Measurements from ENCODE around the gene TARBP2.

Gene TARBP2, protein sequence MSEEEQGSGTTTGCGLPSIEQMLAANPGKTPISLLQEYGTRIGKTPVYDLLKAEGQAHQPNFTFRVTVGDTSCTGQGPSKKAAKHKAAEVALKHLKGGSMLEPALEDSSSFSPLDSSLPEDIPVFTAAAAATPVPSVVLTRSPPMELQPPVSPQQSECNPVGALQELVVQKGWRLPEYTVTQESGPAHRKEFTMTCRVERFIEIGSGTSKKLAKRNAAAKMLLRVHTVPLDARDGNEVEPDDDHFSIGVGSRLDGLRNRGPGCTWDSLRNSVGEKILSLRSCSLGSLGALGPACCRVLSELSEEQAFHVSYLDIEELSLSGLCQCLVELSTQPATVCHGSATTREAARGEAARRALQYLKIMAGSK

DNA sequence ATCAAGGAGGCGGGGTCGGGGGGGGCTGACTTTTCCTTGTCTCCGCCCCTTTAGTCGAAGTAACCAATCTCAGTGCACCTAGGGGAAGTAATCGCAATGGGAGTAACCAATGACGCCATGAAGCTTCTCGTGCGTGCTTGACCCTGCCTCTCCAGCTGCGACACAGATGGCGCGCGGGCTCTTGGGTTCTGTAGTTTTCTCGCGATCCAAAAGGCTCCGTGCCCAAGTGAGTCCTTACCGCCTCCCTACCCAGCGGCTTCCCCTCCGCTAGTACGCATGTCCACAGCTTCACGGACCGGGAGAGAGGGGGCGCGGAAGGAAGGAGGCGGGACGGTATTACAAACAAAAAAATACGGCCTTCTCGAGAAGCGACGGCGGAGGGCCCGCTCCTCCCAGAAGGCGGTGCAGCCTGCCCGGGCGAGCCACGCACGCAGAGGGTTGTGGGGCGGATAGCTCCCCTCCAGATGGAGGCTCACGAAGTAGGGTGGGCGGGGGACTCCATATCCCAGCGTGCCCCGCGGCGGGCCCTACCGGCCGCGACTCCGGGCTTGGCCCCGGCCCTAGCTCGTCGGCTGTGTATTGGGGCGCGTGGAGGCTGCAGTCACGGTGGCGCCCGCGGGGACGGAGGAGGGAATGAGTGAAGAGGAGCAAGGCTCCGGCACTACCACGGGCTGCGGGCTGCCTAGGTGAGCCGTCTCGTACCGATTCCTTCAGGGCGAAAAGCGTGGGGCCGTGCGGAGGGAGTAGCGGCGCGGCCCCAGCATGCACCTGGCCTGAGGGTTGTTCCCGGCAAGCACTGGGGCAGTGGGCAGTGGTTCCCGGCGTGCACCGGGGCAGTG is at the start of gene TARBP2:
Gene TARBP2 (plus strand): TSS at position 508 of the 839 bp plus-strand sequence. CDS start 126 bp downstream, at position 634.
- DNase-seq (ENCODE audit: low spot score): peak; percentile 99

DNA sequence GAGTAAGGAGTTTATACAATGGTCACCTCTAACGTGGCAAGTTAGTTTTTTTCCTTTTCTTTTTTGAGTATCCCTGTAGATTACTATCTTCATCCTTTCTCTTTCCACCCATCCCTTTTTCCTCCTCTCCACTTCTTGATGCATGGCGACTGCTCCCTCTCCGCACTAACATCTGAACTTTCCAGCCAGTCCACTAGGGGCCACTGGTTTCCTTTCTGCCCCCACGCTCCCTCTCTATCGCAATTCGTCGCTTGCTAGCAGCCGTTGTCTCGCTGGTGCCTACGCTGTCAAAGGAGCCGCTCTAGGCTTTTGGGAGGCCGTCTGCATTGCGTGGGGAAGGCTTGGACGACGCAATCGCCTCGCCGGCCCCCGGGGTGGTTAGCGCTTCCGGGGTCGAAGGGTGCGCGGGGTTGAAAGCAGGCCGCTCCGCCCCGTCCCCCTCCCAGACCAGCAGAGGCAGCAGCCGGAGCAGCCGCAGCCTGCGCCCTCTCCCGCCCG is 49.4 kb upstream of the TARBP2 start, which contains the start of gene PCBP2:
Gene PCBP2 (plus strand): TSS at position 442 of the 498 bp plus-strand sequence. CDS start 2,699 bp downstream, outside the sequence.
- DNase-seq (ENCODE audit: low spot score): peak; percentile 98

DNA sequence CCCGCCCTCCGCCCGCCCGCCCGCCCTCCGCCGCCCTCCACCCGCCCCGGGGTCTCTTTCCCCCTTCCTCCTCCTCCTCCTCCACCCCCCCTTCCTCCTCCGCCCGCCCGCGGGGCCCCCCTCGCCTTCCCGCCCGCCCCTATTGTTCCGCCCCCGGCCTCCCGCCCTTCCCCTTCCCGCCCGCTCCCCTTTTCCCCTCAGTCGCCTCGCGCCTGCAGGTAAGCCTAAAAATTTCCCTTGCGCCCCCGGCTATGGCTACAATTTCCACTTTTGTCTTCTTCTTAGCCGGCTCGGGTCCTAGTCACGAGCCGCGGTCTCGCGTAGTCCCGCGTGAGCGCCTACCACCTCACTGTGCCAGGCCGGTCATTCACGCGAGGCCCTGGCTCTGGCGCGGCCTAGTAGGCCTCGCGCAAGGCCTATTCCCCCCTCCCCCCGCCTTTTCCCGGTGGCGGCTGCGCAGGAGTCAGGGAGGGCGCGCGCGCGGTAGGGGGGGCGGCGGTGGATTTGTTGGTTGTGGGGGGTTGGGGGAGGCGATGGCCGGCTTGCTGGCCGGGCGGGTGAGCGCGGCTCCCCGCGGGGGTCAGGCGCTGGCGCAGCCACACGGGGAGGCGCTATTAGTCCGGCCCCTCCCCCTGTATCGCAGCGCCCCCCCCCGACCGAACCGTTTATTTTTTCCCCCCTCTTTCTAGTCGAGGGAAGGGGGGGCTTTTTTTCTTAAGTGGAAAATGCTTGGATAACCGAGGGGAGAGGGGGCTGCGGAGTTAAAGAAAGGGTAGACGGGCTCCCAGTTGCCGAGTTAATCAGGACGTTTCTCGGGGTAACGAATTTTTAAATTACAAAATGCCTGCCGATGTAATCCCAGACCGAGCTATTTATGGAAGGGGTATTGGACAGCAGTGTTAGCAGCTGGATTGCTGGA is 48.7 kb upstream of the TARBP2 start:
- peak; percentile 63 for DNase-seq (ENCODE audit: low spot score)

DNA sequence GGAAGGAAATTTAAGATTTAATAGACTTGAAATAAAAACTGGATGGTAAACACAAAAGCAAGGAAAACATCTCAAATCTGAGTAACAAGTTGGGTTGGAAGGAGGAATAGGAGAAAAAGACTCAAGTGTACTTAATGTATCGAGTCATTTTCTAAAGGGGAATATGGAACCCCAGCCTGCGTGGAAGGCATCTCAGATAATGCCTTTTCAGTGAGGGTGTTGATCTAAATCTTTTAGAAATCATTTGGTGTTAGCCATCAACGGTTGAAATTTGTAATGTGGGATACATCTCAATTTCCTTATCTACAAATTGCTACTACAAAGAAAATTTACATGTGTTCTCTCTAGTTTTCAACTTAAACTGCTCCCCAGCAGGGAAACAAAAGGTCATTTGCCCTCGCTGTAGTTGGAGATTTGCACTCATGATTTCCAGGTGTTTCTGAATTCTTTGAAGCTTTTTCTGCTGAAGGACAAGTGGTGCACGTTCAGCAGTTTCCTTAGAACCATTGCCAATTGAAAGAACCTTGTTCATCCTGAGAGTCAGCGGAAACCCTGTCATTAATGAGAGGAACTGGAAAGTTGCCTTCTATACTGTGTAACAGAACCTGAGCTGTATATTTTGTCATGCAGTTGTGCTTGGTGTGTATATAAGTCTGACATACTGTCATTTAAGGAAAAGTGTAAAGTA is 47.0 kb upstream of the TARBP2 start:
- DNase-seq (ENCODE audit: low spot score): no peak

DNA sequence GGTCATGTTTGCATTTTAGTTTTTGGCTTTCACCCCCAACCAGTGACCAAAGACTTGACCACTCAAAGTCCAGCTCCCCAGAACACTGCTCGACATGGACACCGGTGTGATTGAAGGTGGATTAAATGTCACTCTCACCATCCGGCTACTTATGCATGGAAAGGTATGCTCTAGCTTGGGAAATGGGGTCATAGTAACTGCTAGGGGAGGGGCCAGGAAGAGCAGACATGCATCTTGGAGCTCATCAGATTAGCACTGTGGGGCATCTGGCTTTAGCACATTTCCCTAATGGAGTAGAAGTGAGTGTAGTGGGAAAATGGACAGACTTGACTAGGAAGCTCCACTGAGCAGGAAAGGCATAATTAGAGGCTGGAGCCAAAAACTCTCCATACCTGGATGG is 46.4 kb upstream of the TARBP2 start:
- no peak for DNase-seq (ENCODE audit: low spot score)

DNA sequence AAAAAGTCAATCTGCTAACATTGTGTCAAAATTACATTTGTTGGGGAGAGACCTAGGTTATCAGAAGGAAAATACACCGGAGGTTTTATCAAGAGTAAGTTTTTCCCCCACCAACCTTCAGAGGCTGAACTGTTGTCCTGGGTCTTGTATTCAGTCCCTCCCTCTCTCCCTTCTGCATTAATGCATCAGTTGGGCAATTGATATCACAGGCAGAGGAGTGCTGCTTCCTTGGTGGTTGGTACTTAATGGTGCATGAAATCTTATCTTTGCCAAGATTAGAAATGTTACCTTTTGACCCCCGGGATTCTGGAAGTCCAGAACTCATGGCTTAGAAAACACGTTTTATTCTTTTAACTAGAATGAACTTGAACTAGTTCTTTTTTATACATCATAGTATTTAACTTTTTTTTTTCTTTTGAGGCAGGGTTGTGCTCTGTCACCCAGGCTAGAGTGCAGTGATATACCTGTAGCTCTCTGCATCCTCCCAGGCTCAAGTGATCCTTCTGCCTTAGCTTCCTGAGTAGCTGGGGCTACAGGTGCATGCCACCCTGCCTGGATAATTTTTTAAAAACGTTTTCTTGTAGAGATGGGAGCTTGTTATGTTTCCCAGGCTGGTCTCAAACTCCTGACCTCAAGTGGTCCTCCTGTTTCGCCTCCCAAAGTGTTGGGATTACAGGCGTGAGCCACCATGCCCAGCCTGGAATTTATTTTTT is 44.3 kb upstream of the TARBP2 start:
- DNase-seq (ENCODE audit: low spot score): no peak

DNA sequence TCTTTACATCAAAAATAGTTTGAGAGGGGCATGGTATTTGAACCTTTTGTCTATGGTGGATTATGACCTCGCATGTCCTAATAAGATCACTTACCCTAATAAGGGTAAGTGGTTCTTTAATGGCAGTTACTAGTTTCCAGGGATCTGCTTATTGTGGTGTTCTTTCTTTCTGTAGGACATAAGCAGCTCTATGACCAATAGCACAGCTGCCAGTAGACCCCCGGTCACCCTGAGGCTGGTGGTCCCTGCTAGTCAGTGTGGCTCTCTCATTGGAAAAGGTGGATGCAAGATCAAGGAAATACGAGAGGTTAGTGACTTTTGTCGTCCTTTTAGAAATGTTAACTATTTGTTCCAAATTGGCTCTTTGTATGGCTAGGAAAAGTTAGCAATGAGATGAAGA is 42.0 kb upstream of the TARBP2 start:
- DNase-seq (ENCODE audit: low spot score): no peak

DNA sequence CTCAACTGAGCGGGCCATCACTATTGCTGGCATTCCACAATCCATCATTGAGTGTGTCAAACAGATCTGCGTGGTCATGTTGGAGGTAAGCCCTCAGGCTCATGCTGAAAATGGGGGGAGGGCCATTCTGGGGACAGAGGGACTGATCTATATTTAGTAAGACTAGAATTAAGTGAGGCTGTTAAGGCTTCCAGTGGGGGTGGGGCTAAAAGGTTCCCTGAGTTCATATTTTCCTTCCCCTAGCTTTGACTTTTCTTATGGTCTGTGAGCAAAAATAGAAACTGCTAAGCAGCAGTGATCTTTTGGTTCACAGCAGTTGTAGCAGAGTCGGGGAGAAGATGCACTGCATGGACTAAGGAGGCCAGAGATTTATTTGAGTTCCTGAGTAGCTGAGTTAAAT is 40.0 kb upstream of the TARBP2 start:
- DNase-seq (ENCODE audit: low spot score): no peak

DNA sequence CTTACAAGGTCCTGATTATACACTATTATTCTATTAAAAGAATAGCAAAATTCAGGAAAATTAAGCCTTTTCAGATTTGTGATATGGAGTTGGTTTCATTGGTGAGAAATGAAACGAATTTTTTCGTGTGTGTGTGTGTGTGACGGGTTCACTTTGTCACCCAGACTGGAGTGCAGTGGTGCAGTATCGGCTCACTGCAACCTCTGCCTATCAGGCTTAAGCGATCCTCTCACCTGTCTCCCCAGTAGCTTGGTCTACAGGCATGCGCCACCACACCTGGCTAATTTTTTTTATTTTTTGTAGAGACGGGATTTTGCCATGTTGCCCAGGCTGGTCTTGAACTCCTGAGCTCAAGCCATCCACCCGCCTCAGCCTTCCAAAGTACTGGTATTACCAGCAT is 39.5 kb upstream of the TARBP2 start:
- no peak for DNase-seq (ENCODE audit: low spot score)

DNA sequence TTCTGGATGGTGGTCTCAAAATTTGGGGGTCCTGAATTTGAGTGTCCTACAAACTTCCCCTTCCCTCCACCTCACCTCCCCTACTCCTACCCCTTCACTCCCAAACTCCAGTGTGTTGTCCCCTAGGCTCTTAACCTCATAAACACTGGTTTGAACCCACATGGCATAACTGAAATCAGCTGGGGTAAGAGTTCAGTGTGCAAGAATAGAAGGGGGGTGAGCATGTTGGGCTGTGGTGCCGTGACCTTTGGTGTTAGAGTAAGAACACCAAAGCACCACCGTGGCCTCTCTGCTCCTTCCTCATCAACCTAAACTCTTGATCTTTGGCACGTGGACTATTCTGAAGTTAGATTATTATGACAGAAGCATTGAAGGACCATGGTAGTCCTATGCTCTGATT is 38.1 kb upstream of the TARBP2 start:
- DNase-seq (ENCODE audit: low spot score): no peak

DNA sequence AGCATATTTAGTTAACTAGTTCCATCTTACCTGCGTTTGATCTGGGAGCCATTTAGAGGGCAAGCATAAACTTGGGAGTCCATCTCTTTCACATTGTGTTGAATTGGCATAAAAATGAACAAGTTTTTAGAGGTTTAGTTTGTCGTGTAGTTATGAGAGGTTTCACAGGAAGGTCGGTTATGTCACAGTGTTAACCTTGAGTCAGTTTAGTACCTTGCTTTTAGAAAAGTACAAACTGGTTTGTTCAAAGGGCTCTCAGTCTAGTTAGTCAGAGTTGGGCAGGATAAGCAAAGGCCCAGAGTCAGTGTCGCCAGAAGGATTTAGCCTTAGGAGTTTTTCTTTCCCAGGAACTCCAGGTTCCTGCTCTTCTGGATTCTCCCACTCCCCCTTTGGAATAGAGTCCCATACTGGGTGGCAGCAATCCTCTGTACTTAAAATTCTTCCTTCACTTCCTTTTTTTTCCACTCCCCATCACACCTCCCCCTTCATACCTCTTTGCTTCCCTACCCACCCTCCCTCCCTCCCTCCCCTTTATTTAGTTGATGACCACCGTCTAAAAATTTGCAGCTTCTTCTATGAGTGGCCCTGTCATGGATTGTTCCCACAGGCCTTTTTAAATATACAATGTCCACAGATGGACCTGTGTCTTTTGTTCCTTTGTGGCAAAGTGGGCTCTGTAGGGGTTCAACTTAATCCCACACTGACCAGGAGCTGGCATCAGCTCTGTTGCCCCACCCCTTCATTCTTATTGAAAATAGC is 37.1 kb upstream of the TARBP2 start:
- no peak for DNase-seq (ENCODE audit: low spot score)

DNA sequence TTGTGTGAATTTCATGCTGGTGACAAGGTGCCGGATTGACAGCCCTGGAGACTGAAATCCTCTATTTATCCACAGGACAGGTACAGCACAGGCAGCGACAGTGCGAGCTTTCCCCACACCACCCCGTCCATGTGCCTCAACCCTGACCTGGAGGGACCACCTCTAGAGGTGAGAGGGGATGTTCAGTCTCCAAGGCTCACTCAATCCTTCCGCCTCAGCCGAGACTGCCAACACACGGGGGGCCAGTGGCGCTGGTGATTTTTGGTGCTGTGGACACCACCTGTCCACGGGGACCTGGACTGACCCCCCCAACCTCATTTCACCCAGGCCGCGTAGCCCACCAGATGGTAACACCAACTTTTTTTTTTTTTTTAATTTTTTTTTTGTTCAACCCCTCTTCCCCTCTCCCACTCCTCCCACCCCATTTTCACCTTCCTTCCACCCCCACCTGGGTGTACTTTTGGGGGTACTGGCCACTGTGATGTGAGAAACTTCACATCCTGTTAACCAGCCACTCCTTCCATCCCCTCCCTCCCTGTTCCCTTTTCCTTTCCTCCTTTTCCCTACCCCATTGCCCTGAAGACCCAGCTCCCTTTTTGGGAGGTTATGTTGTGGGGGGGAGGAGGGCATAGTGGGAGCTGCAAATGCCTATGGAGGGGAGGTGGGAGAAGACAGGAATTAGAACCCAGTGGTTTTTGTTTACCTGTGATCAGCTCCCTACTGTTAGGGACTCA is 36.2 kb upstream of the TARBP2 start:
- DNase-seq (ENCODE audit: low spot score): no peak

DNA sequence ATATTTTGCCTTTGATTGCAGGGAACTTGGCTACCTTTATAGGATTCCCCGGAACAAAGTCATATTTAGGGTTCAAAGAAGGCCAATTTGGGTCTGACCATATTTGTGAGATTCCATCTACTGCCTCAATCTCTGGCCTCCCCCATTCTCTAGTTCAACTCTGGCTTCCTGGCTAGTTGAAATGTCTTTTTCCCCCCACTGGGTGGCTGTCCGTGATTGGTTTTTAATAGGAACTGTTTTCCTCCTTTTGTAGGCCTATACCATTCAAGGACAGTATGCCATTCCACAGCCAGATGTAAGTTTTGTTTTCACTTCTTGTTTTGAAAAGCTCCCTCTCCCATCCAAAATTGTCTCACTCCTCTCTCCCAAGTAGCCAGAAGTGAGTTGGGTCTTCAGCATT is 35.4 kb upstream of the TARBP2 start:
- DNase-seq (ENCODE audit: low spot score): no peak

DNA sequence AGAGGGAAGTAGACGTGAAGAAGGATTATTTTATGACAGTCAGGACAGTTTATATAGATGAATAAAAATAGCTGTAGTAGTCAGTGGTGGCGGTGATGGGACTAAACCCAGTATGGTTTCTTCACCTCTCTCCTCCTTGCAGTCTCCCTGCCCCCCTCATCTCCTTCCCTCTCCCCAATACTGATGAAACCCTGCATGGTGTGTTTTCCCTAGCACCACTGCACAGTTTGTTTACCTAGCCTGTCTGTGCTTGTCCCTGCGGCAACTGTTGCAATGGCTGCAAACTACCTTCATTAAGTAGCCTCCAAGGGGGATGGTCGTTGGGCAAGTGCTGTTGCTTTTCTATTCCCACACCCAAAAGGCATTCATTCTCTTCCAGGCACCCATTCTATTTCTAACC is 34.4 kb upstream of the TARBP2 start:
- no peak for DNase-seq (ENCODE audit: low spot score)

DNA sequence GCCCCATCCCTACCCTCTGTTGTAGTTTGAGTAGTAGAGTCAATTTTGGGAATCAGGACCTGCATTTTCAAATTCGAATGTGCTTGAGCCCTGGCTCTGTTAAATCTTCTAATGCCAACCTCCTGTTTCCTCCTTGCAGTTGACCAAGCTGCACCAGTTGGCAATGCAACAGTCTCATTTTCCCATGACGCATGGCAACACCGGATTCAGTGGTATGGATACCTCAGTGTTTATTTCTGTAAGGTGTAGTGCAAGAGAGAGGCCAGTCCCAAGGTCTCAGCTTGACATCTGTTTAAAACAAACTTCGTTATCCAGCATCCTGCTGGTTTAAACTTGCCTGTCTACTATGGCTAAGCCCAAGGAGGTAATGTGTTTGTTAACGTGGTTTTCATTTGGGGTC is 34.0 kb upstream of the TARBP2 start:
- DNase-seq (ENCODE audit: low spot score): no peak

DNA sequence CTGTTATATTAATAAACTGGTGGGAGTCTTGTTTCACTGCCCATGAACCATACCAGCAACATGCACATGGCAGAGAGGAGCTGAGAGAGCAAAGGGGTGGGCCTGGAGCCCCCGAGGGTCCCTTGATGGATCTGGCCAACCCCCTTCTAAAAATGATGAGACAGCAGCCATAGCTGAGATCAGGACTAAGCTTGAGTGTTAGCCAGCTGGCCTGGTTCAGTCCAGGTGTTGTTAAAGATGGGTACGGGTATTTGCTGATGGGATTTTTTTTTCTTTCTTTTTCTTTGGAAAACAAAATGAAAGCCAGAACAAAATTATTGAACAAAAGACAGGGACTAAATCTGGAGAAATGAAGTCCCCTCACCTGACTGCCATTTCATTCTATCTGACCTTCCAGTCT is 33.2 kb upstream of the TARBP2 start:
- no peak for DNase-seq (ENCODE audit: low spot score)

DNA sequence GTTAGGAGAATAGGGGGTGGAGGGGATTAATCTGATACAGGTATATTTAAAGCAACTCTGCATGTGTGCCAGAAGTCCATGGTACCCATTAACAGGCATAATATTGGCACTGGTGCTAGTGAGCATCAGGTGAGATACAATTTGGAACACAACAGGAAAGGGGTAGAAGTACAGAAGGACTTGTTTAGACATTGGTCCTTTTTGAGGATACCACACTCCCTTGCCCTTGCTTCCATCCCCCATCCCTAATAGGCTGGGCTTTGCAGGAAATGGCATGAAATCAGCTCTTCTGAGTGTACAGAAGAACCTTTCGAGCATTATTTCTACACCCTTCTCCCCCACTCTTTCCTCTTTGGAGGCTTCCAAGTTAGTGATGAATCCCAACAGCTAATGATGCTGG is 32.8 kb upstream of the TARBP2 start:
- DNase-seq (ENCODE audit: low spot score): no peak

DNA sequence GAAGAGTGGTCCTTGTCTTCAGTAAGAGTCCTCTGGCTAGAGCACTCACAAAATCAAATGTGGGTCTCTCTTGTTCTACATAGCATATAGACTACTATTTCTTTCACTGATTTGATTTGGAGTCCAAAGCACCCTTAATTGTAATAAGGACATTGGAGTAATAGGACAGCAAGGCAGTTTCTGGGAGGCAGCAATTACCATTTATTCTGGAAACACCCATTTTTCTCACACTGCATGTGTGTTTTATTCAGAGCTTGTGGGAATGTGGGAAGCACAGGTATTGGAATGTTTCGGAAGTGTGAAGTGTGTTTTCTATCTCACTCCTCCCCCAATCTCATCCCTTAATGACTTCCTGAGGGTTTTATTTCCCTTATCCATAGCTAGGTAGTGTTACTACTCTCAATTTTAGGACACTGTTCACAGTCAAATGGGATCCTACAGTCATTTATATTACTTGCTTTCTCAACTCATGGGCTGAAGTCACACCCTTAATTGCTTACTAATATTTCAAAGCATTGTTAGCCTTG is 29.0 kb upstream of the TARBP2 start:
- no peak for DNase-seq (ENCODE audit: low spot score)

DNA sequence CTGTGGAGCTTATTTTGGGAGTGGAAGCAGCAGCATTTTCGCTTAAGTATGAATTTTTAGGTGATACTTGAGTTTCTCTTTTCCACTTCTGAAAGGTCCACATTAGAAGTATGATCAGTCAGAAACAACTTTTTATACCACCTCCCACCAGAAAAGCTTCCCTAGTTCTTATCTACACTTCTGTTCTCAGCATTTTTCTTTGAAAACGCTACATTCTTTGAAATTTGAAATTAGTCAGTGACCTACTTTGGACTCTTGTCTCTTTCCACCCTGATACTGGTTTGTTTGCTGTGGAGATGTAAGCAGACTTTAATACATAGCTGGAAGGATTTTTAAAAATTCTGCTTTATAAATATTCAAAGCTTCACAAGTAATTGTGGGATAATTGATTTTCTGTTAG is 27.0 kb upstream of the TARBP2 start:
- no peak for DNase-seq (ENCODE audit: low spot score)

All from CD4-positive, alpha-beta T cell treated with Interleukin-6 at 100 ng/mL for 8 hours (primary cell).